ENCODE results near the gene RHO. TPM values are rescaled to one million over a fixed set of nuclear protein-coding genes. Genes with fewer than 3 reads are reported as not detected.
"Not testable (repeated sequence)": the region's sequence is repeated elsewhere in the genome, so short reads cannot be mapped to it uniquely, and the experiment has no call there.

RHO gene
- total RNA-seq, 2 experiments from 2014 or later = not detected

DNA sequence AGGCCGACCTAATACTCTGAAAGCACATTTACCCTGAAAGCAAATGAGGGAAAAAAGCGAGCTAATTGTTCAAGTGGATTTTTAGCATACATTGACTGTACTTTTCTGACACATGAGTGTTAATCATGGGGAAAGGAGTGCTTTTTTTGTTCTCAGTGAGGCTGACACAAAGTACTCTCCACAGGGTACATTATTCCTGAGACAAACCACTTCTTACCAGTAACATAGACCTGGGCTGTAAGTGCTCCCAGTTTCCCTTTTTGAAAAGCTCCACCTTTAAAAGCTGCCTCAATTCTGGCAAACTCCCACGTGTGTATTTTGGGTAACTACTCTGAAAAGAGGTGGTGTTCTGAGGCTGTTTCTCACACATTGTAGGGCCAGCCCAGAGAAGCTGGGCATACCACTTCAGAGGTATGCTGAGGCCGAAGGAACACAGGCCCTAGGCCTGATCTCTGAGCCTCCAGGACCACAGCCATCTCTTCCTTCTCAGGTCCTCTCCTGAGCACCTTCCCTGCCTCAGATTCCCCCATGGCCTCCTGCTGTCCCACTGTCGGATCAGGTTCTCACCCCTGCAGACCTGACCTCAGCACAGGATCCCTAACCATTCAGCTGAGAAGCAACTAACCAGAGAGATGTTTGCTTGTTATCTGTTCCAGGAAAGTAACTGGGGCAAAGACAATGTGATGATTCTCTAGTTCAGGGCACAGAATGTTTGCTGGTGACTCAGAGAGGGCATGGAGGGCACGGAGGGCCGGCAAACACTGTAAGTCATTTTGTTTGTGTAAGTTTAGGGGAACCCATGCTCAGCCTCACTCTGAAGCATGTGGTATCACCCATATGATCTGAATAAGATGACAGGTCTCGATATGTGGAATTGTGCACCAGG, 29.6 kb upstream of the RHO start:
- CTCF ChIA-PET, POLR2A ChIA-PET: not testable (repeated sequence)

DNA sequence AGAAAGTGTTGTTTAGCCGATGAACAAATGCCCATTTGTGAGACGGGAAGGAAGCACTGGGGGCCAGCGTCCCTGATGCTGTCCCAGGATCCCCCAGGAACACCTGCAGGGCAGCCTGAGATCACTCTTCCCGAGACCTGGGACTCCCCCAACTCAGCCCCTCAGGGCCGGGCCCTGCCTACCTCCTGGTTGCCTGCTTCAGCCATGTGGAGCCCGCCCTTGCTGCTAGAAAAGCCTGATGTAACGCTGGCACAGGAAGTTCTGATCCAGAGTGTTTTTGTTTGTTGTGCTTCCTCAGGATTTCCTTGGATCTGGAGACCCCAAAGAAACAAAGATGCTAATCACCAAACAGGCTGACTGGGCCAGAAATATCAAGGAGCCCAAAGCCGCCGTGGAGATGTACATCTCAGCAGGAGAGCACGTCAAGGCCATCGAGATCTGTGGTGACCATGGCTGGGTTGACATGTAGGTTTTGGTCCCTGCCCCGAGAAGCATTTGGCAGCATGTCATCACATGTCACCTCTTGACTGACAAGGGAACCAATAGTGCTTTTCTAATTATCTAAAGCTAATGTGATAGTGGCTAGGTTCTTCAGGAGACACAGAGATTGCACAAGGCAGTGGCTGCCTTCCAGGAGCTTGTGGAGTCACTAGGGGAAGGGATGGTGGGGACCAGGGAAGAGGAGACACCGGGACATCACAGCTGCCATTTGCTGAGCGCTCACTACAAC, 28.7 kb upstream of the RHO start:
- POLR2A ChIA-PET = not testable (repeated sequence)

DNA sequence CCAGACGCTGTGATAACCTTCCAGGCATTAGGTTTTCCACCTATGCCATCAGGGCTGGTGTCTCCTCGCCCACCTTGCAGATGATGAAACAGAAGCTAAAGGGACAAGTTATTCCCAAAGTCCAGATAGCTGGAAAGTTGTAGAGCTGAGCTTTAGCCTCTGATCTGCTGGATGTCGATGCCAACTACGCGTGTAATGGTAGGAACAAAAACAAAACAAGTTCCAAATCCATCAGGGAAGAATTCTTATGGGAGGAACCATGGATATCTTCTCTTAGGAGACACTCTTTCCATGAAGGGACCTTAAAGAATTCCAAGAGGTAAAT, 28.1 kb upstream of the RHO start:
- ChIA-PET POLR2A (no interaction called here), CTCF (no interaction called here)

More for the DNA sequence above, 28.7 kb upstream of the RHO start:
- CTCF ChIA-PET = not testable (repeated sequence)

DNA sequence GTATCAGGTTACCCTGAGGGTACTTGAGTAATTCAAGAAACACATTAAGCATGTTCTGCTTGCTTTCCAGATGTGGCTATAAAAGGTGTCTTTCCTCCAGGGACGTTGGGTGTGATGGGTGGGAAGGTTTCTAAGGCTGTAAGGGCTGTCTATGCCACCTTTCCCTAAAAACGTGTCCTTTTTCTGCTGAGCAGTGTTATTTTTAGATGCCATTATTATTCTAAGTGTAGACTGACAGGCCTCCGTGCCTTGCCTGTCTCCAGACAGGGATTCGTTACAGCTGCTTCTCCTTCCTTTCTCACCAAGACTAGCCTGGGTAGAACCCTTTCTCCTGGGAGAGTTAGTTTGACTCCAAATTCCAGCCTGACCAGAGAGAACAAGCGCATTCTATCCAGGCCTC, 26.8 kb upstream of the RHO start:
- CTCF ChIA-PET = no interaction called here
- POLR2A ChIA-PET = no interaction called here

DNA sequence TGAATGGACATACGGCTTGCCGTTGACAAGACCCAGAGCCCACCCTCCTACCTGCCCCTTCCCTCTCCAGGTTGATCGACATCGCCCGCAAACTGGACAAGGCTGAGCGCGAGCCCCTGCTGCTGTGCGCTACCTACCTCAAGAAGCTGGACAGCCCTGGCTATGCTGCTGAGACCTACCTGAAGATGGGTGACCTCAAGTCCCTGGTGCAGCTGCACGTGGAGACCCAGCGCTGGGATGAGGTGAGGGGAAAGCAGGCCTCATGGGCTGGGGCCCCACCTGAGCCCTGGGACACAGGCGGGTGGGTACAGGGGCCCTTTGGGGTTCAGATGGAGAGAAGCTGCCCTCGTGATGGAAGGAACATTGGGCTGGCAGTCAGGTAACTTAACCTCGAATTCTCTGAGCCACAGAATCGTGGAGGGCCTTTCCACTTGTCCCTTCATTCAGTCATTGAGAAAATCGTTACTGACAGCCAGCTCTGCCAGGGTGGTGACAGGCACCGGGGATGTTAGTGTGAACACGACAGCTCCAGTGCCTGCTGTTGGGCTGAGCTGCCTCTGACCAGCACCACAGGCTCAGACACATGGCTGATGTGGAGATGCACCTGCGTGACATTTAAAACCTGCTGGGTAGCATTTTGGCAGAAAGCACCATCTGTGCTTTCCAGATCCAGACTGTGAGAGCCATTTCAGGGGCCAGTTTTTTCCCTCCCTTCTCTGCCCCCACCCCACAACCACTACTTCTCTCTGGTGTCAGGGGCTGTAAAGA, 25.6 kb upstream of the RHO start:
- POLR2A ChIA-PET = no interaction called here
- CTCF ChIA-PET = interaction anchor here (0.6 kb wide), 1 partner anchor 173 kb away, joined by 5 read pairs; no protein-coding TSS in a partner anchor

DNA sequence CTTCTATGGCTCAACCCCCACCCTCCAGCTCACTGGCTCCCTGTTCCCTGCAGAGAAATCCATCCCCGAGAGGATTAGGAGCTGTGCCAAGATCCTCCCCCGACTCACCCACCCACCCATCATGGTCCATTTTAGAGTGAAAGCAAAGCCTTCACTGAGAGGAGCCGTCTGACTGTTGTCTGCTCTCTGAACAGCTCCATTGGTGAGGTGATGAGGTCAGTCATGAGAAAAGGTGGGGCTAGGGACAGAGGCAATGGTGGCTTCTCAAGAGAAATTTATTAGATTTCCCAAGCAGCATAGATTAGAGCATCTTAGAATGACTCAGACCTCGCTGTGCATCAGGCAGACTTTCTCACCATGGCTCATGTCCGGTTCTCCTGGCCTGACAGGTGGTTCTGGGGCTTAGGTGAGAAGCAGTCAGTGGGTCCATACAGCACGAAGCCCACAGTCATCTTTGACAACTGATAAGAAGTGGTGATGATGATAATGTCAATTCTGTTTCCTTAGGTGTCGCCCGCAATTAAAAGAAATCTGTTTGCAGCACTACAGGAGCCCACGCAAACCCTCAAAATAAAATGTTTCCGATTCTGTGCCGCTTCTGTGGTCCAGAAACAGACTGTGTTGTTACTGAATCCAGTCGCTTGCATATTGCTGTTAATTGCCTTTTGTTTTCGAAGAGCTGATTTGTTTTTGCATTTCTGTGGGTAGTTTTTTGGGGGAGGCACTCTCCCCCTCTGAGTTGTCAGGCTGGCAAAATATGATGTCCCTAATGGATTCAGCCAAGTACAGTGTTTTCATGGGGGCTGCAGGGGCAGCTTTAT, 24.8 kb upstream of the RHO start:
- CTCF ChIA-PET = no interaction called here
- POLR2A ChIA-PET = no interaction called here

DNA sequence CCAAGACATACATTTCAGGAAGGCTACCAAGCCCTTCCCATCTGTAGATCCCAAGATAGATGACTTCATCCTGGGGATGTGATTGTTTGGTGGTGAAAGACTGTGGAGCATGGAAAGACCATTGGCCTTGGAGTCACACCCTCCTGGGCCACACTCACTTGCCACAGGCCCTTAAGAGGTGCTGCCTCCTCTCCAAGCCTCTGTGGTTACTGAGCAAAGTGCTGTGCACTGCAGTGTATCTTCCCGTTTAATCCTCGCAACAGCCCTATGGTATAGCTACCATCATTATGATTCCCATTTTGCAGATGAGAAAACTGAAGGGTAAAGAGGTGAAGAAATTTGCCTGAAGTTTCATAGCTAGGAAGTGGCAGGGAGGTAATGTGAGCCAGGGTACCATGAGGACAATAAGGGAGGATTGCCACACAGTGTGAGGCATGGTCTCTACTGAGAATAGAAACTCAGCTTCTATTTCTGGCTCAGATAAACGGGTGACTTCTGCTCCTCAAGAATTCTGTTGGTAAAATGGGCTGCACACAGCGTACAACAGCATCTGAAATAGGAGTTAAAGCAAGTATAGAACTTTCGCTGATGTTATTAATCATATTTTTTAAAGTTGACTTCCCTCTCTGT, 23.9 kb upstream of the RHO start:
- CTCF ChIA-PET = no interaction called here
- POLR2A ChIA-PET = no interaction called here

DNA sequence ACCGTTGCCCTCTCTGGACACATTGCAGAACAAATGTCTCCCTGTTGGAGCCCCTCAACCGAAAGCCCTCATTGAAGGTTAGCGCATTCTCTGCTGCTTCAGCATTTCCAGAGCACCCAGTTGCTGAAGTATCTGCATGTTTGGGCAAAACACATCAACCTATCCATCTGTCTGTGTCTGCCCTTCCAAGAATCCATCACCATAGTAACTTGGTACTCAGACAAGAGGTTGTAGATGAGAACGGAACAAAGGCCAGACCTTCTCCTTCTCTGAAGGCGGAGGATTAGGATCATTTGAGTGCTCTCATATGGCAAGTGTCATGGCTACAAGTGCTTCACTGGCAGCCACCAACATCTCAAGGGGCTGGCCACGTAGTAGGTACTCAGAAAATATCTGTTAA, 23.1 kb upstream of the RHO start:
- ChIA-PET CTCF (no interaction called here), POLR2A (no interaction called here)

DNA sequence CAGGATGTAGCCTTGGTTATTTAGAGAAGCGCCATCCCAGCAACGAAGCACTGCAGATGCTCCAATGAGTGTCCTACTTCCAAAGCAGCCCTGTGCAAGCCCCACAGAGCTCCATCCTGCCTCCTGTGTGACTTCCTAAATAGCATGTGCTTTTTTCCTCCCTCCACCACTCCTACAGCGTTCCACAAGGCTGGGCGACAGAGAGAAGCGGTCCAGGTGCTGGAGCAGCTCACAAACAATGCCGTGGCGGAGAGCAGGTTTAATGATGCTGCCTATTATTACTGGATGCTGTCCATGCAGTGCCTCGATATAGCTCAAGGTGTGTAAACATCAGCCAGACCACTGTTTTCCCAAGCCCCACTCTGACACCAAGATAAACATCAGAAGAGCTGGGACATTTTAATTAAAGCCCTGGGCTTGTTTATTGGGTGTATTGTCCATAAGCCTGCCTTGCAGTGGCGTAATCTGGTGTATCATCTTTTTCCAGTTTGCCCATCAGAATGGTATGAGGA, 22.2 kb upstream of the RHO start:
- POLR2A ChIA-PET = no interaction called here
- CTCF ChIA-PET = interaction anchor here (0.7 to 1.3 kb wide), 2 partner anchors 16 to 25 kb away, joined by 3 to 5 read pairs; no protein-coding TSS in a partner anchor

DNA sequence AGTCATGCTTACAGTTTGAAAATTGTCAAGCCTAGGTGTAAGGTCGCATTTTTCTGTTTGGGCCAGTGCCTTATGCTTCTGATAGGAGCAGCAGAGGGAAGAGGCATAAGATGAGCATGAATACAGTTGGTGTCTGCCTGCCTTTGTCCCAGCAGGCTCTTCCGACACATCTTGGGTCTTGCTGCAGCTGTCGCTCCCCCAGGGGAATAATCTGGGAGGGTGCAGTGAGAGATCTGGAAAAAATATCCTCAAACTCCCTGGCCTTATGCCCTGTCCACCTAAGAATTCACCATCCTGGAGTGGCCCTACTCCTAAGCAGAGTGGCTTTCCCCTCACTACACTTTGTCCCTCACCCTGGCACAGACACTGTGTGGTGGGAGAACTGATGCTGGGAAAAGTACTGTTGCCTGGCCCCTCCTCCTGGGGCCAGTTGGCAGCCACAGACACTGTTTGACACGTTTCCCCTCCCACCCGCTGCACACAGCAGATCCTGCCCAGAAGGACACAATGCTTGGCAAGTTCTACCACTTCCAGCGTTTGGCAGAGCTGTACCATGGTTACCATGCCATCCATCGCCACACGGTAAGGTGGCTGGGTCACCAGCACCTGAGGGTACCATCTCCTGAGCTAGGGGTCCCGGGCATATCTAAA, 21.1 kb upstream of the RHO start:
- ChIA-PET CTCF (interaction anchor here (0.7 to 1.3 kb wide), 2 partner anchors 17 to 26 kb away, joined by 3 to 5 read pairs; no protein-coding TSS in a partner anchor), POLR2A (no interaction called here)

DNA sequence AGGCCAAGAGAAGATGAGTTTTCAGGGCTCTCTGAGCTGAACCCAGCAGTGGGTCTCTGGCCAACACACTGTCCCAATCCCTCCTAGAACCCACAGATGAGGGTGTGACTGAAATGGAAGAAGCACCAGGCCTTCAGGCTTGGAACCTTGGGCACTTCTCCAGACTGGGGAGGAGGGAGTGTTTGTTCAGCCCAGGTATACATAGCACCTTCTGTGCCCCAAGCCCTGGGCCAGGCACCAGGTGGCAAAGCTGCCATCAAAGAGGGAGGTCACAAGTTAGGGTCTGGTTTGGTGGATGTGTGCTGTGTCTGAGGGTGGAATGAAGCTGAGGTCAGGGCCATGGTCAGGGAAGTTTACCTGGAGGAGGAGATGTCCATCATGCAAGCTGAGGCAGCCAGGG, 15.8 kb upstream of the RHO start:
- POLR2A ChIA-PET = no interaction called here

DNA sequence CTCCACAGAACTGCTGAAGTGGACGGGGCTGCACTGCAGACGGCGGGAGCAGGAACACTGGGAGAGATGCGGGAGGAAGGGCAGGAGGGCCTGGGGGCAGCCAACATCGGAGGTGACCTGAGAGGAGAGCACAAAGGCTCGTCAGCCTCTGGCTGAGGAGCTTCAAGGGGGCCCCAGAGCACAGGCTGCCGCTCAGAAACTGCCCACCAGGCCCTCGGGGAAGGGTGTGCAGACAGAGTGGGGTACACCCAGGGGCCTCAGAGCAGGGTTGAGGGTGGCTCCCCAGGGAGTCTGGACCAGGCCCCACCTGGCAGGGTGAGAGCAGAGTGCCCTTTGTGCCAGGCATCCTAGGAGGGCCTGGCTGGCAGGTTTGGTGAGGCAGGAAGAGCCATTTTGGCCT, 14.7 kb upstream of the RHO start:
- ChIA-PET CTCF (no interaction called here), POLR2A (no interaction called here)

More for the DNA sequence above, 15.8 kb upstream of the RHO start:
- CTCF ChIA-PET = no interaction called here

DNA sequence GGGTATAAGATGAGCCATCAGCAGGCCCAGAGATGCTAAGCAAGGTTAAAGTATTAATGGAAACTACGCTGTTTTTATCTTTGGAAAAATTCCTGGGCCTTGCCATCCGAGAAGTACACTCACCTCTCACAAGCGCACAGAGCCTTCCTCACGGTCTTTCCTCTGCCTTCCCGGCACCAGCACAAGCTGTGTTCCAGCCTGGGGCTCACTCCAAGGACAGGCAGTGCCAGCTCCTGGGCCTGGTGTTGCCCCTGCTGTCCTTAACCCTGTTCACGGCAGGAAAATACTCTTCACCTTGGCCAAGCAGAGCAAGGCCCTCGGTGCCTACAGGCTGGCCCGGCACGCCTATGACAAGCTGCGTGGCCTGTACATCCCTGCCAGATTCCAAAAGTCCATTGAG, 14.3 kb upstream of the RHO start:
- POLR2A ChIA-PET = no interaction called here

DNA sequence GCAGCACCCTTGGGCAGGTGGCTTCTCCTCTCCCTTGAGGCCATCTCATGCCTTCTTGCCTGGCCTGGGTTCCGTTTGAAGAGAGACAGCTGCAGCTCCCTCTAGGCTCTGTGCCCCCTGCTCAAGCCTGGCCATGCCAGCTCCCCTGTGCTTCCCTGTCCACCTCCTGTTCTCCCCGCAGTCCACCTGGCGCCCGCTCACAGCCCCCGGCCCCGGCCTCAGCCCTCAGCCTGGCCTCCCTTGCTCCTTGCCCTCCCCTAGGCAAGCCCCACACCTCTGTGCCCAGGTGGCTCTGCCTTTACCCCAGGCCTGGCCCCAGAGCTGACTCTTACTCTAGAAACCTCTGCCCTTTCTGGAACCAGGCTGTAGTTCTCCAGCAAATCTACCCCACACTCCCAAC, 13.9 kb upstream of the RHO start:
- ChIA-PET POLR2A (no interaction called here), CTCF (no interaction called here)

More for the DNA sequence above, 14.3 kb upstream of the RHO start:
- CTCF ChIA-PET = no interaction called here

DNA sequence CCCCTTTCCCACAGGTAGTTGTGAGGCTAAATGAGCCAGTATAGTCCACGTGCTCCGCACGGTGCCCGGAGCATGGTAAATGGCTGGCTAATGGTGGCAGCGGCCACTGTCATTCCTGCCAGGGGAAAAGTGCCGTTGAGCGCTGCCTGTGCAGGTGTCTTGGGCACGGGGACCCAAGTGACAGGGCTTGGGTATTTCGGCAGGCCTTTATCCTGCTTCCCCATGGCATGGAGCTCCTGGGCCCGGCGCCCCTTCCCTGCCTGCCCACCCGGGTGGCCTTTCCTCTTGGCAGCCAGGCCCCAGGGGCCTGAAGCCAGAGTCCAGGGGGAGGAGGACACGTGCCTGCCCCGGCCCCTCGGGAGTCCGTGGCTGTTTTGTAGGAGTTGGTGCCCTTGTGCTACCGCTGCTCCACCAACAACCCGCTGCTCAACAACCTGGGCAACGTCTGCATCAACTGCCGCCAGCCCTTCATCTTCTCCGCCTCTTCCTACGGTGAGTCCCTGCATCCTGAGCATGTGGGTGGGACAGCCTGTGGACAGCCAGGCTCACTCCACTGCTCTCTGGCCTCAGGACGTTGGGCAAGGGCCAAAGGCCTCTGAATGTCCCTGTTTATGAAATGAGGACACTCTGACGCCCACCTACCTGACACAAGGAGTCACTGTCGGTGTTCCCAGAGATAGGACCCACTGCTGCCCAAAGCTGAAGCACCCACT, 13.2 kb upstream of the RHO start:
- CTCF ChIA-PET, POLR2A ChIA-PET: not testable (repeated sequence)

DNA sequence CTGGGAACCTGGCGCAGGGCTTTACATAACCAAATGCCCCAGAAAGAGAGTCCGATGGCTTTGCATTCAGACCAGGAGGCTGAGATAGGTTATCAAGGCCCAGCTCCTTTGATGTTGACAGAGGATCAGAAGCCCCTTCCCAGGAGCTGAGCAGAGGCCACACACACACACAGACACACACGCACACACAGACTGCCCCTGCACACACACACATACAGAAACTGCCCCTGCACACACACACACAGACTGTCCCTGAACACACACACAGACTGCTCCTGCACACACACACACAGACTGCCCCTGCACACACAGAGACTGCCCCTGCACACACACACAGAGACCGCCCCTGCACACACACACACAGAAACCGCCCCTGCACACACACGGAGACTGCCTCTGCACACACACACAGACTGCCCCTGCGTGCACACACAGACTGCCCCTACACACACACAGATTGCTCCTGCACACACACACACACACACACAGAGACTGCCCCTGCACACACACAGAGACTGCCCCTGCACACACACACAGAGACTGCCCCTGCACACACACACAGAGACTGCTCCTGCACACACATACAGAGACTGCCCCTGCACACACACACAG, 12.5 kb upstream of the RHO start:
- CTCF ChIA-PET, POLR2A ChIA-PET: not testable (repeated sequence)

DNA sequence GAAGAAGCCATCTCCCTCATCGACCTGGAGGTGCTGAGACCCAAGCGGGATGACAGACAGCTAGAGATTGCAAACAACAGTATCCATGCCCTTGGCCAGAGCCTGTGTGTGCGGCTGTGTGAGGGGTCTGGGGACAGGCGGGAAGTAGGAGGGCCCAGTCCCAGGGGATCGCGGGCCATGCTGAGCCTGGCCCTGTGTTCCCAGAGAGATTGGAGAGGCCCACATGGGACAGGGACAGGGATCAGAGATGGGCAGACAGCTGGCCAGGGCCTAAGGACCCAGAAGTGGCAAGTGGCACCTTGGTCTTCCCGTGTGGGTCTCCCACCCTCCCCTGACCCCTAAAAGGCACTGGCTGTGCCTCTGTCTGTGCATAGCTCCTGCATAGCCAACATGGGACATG, 10.9 kb upstream of the RHO start:
- ChIA-PET POLR2A (no interaction called here), CTCF (no interaction called here)

All from activated CD8-positive, alpha-beta memory T cell treated with anti-CD3 and anti-CD28 coated beads for 36 hours (primary cell).